GM21447 (cell line): ENCODE measurements around the gene RIPOR3.
A peak's percentile ranks its signal among the peaks of the same experiment; 100 is the strongest.
"Not testable (repeated sequence)": the region's sequence is repeated elsewhere in the genome, so short reads cannot be mapped to it uniquely, and the experiment has no call there.

Experiments used
- ATAC-seq: cut with Tn5 transposase; IDR thresholded peaks from one replicate; pipeline ENCODE4 v1.9.1; 2021; ENCODE audit not compliant: unreplicated experiment

Gene RIPOR3

GRCh38 chr20:50578778-50579165 is 112.6 kb downstream of the RIPOR3 start:
- ATAC-seq = no peak

GRCh38 chr20:50578061-50578777 is 113.1 kb downstream of the RIPOR3 start:
- ATAC-seq = no peak

GRCh38 chr20:50577175-50578018 is 113.9 kb downstream of the RIPOR3 start:
- no peak for ATAC-seq

- no peak for ATAC-seq
These were observed 115.2 kb downstream of the RIPOR3 start for GRCh38 chr20:50575865-50576720.

- ATAC-seq = no peak
These were observed 116.8 kb downstream of the RIPOR3 start for GRCh38 chr20:50574586-50574985.

GRCh38 chr20:50574108-50574507 is 117.2 kb downstream of the RIPOR3 start:
- ATAC-seq = no peak

GRCh38 chr20:50572938-50573777 is 118.2 kb downstream of the RIPOR3 start:
- ATAC-seq = no peak

GRCh38 chr20:50571466-50571865 is 119.9 kb downstream of the RIPOR3 start:
- ATAC-seq = no peak

- ATAC-seq = peak; percentile 75
These were observed 121.2 kb downstream of the RIPOR3 start for GRCh38 chr20:50569864-50570836.

- not testable (repeated sequence) for ATAC-seq
These were observed 121.9 kb downstream of the RIPOR3 start for GRCh38 chr20:50569487-50569863.

GRCh38 chr20:50568549-50568942 is 122.8 kb downstream of the RIPOR3 start:
- no peak for ATAC-seq

GRCh38 chr20:50567860-50568548 is 123.3 kb downstream of the RIPOR3 start:
- ATAC-seq = no peak

GRCh38 chr20:50565871-50566270 is 125.5 kb downstream of the RIPOR3 start:
- no peak for ATAC-seq

- ATAC-seq = no peak
These were observed 126.0 kb downstream of the RIPOR3 start for GRCh38 chr20:50565383-50565782.

GRCh38 chr20:50563133-50563944 is 128.0 kb downstream of the RIPOR3 start:
- ATAC-seq = no peak

GRCh38 chr20:50562262-50562701 is 129.1 kb downstream of the RIPOR3 start:
- no peak for ATAC-seq

- no peak for ATAC-seq
These were observed 129.8 kb downstream of the RIPOR3 start for GRCh38 chr20:50561379-50562078.
